ENCODE measurements around the gene ING3. TPM values are rescaled to one million over a fixed set of nuclear protein-coding genes. Genes with fewer than 3 reads are reported as not detected.

Gene ING3
- total and polyA plus RNA-seq, 2 of the 13 experiments (the other 11 are each of a cell fraction or from before 2014, with no cell fraction given) = 6.9 to 12.8 TPM

DNA sequence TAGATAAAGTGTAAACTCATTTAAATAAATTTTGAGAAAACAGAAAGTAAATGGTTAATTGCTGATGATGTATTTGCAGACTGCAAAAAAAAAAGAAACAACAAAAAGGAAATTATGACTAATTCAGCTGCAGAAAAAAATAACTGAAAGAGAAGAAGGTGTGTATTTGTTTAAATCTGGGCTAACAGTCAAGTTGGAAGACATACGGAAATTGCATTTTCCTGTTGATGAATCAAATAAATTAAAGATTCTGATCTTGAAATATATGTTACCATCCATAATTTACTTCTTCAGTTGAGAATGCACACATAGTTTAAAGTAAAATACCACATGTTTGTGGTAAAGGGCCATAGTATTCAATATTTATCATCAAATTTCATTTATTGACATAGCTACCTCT is 19.3 kb upstream of the ING3 start:
- no TSS peak for BruUV-seq (replicated peaks)
- TF ChIP-seq MED1 (CRISPR knock-in tag; IDR thresholded peaks at IDR 0.05) = no peak
- TF ChIP-seq PAF1 (CRISPR knock-in tag; IDR thresholded peaks at IDR 0.05) = no peak
- no peak for TF ChIP-seq HIVEP1 (CRISPR knock-in tag; IDR thresholded peaks at IDR 0.05)
- TF ChIP-seq, protein P1, sequence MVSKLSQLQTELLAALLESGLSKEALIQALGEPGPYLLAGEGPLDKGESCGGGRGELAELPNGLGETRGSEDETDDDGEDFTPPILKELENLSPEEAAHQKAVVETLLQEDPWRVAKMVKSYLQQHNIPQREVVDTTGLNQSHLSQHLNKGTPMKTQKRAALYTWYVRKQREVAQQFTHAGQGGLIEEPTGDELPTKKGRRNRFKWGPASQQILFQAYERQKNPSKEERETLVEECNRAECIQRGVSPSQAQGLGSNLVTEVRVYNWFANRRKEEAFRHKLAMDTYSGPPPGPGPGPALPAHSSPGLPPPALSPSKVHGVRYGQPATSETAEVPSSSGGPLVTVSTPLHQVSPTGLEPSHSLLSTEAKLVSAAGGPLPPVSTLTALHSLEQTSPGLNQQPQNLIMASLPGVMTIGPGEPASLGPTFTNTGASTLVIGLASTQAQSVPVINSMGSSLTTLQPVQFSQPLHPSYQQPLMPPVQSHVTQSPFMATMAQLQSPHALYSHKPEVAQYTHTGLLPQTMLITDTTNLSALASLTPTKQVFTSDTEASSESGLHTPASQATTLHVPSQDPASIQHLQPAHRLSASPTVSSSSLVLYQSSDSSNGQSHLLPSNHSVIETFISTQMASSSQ (IDR thresholded peaks at IDR 0.05; ENCODE audit: low read depth) = no peak
- TF ChIP-seq, protein P1 (CRISPR knock-in tag; IDR thresholded peaks at IDR 0.05; ENCODE audit: borderline replicate concordance) = no peak
- TF ChIP-seq SALL1 (CRISPR knock-in tag; IDR thresholded peaks at IDR 0.05) = no peak
- TF ChIP-seq KDM2A (CRISPR knock-in tag; IDR thresholded peaks at IDR 0.05; ENCODE audit: borderline replicate concordance, low read depth) = no peak
- TF ChIP-seq, protein P2, sequence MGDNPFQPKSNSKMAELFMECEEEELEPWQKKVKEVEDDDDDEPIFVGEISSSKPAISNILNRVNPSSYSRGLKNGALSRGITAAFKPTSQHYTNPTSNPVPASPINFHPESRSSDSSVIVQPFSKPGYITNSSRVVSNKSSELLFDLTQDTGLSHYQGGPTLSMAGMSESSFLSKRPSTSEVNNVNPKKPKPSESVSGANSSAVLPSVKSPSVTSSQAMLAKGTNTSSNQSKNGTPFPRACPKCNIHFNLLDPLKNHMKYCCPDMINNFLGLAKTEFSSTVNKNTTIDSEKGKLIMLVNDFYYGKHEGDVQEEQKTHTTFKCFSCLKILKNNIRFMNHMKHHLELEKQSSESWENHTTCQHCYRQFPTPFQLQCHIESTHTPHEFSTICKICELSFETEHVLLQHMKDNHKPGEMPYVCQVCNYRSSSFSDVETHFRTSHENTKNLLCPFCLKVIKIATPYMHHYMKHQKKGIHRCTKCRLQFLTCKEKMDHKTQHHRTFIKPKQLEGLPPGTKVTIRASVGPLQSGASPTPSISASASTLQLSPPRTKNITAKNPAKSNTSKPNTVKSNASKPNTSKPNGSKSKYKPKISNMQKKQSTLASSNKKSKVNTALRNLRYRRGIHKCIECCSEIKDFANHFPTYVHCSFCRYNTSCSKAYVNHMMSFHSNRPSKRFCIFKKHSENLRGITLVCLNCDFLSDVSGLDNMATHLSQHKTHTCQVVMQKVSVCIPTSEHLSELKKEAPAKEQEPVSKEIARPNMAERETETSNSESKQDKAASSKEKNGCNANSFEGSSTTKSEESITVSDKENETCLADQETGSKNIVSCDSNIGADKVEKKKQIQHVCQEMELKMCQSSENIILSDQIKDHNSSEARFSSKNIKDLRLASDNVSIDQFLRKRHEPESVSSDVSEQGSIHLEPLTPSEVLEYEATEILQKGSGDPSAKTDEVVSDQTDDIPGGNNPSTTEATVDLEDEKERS (CRISPR knock-in tag; IDR thresholded peaks at IDR 0.05) = no peak
- TF ChIP-seq KLF11 (CRISPR knock-in tag; IDR thresholded peaks at IDR 0.05) = no peak
- no peak for TF ChIP-seq MATR3 (CRISPR knock-in tag; IDR thresholded peaks at IDR 0.05)
- no peak for TF ChIP-seq FOSL1 (CRISPR knock-in tag; IDR thresholded peaks at IDR 0.05; ENCODE audit: borderline replicate concordance)
- no peak for TF ChIP-seq TBX3 (IDR thresholded peaks at IDR 0.05; ENCODE audit: borderline replicate concordance)
- TF ChIP-seq ATF1 (CRISPR knock-in tag; IDR thresholded peaks at IDR 0.05) = no peak
- no peak for TF ChIP-seq SIN3B (IDR thresholded peaks at IDR 0.05; ENCODE audit: low read length)
- TF ChIP-seq BHLHE40 (IDR thresholded peaks at IDR 0.05; ENCODE audit: low read length) = no peak
- no peak for TF ChIP-seq ZMYM3 (CRISPR knock-in tag; IDR thresholded peaks at IDR 0.05)
- TF ChIP-seq SP1 (IDR thresholded peaks at IDR 0.05) = no peak
- TF ChIP-seq SP1 (CRISPR knock-in tag; IDR thresholded peaks at IDR 0.05) = no peak
- no peak for TF ChIP-seq ZNF563 (CRISPR knock-in tag; IDR thresholded peaks at IDR 0.05)
- TF ChIP-seq ZSCAN20 (CRISPR knock-in tag; IDR thresholded peaks at IDR 0.05; ENCODE audit: borderline replicate concordance) = no peak
- Histone ChIP-seq H3K79me2 (ENCODE audit: insufficient read depth, low read length) (no peaks in the 10 kb centered on the region), H3K27ac (ENCODE audit: extremely low read length, insufficient read depth, low read length) (no peak overlapping the region), H3K9ac (ENCODE audit: insufficient read depth, low read depth, low read length) (no peak overlapping the region), H3K9me3 (ENCODE audit: low read length) (no peaks in the 10 kb centered on the region), H3K4me2 (ENCODE audit: low read depth, low read length) (no peak overlapping the region), H3K4me3 (replicated peaks in 1 of 3; ENCODE audit: insufficient read depth in 1 of 3, low read depth in 2 of 3, low read length in 3 of 3) (no peak overlapping the region), H3K4me1 (ENCODE audit: insufficient read depth, low read length) (no peaks in the 10 kb centered on the region), H2AFZ (ENCODE audit: low read length) (no peak overlapping the region), H4K20me1 (ENCODE audit: insufficient read depth, low read length) (no peaks in the 10 kb centered on the region), H3K36me3 (replicated peaks in 1 of 2; ENCODE audit: control insufficient read depth in 1 of 2, insufficient read depth in 2 of 2, low read length in 2 of 2) (no peaks in the 10 kb centered on the region), H3K27me3 (ENCODE audit: control insufficient read depth in 1 of 2, insufficient read depth in 2 of 2, low read length in 2 of 2) (no peaks in the 10 kb centered on the region)
- in situ Hi-C loops (cut with HindIII; ENCODE audit: extremely low pct_ligation_motif_present, low pct_unique_long_range_greater_than_20kb) = no loop called here
- CTCF ChIA-PET (ENCODE audit: low intra/inter-chr PET ratio, low total read pairs) = no interaction called here
- FAIRE-seq (no peak), ATAC-seq (no peak), DNase-seq (ENCODE audit: low spot score) (no peak)
- POLR2A ChIA-PET = no interaction called here
- intact Hi-C loops (cut with micrococcal nuclease; ENCODE audit: unreplicated experiment) = no loop called here
- WGBS (ENCODE audit: low lambda C conversion rate) = 3% methylated on average over 1 of the region's 1 CpG
